Karpas-422 (cell line): ENCODE data around the gene LYSMD3. TPM values are rescaled to one million over a fixed set of nuclear protein-coding genes. Genes with fewer than 3 reads are reported as not detected.
A peak's percentile ranks its signal among the peaks of the same experiment; 100 is the strongest.
"Not testable (repeated sequence)": the region's sequence is repeated elsewhere in the genome, so short reads cannot be mapped to it uniquely, and the experiment has no call there.

Source experiments
- DNase-seq: peaks from one replicate; pipeline ENCODE4 v3.0.0-alpha.2; 2015
- H2AFZ ChIP-seq: fragments of 200-600 bp; sonication (generic); 2 replicates; pipeline ENCODE4 v1.6.1; 2014; ENCODE audit warnings: antibody characterized with exemption, low read length, mixed read lengths
- H3K27ac ChIP-seq: fragments of 200-600 bp; sonication (generic); 2 replicates; pipeline ENCODE4 v1.5.1; 2014; ENCODE audit warnings: mild to moderate bottlenecking, low read length, moderate library complexity
- H3K27me3 ChIP-seq: fragments of 200-600 bp; sonication (generic); 2 replicates; pipeline ENCODE4 v1.6.1; 2014; ENCODE audit warnings: low read length, mixed read lengths
- H3K36me3 ChIP-seq: fragments of 200-600 bp; sonication (generic); 2 replicates; pipeline ENCODE4 v1.6.1; 2014; ENCODE audit warnings: low read length, mixed read lengths; ENCODE audit not compliant: insufficient read depth
- H3K4me1 ChIP-seq: fragments of 200-600 bp; sonication (generic); 2 replicates; pipeline ENCODE4 v1.6.1; 2014; ENCODE audit warnings: mild to moderate bottlenecking, low read length, mixed read lengths
- H3K4me2 ChIP-seq: fragments of 200-600 bp; sonication (generic); 2 replicates; pipeline ENCODE4 v1.6.1; 2014; ENCODE audit warnings: low read length, low read depth, mild to moderate bottlenecking; ENCODE audit not compliant: poor library complexity, severe bottlenecking
- H3K4me3 ChIP-seq: fragments of 200-600 bp; sonication (generic); 2 replicates; pipeline ENCODE4 v1.5.1; 2014; ENCODE audit warnings: mild to moderate bottlenecking, antibody characterized with exemption, low read length, mixed read lengths
- H3K79me2 ChIP-seq: fragments of 200-600 bp; sonication (generic); 2 replicates; pipeline ENCODE4 v1.6.1; 2014; ENCODE audit warnings: mild to moderate bottlenecking, low read length, mixed read lengths
- H3K9ac ChIP-seq: fragments of 200-600 bp; sonication (generic); 2 replicates; pipeline ENCODE4 v1.6.0; 2014; ENCODE audit warnings: low read length
- H3K9me2 ChIP-seq: fragments of 200-600 bp; sonication (generic), shearing (Covaris generic); replicated peaks from 2 replicates; pipeline ENCODE4 v1.6.0; 2014; ENCODE audit warnings: mild to moderate bottlenecking, low read length, moderate library complexity; ENCODE audit not compliant: insufficient read depth
- H3K9me3 ChIP-seq: fragments of 300-700, 200-600 bp; sonication (generic); 2 replicates; pipeline ENCODE4 v1.6.1; 2014; ENCODE audit warnings: low read length, mixed read lengths
- H4K20me1 ChIP-seq: fragments of 200-600 bp; sonication (generic); 2 replicates; pipeline ENCODE4 v1.6.1; 2014; ENCODE audit warnings: mild to moderate bottlenecking, antibody characterized with exemption, low read length, low read depth; ENCODE audit not compliant: insufficient read depth
- total RNA-seq: library from RNA; depleted of rRNA; stranded (reverse); fragments of >200 nt; shearing (Covaris generic); gene quantifications from 2 replicates; pipeline ENCODE4 v1.2.3, GENCODE V29; 2014; ENCODE audit warnings: low replicate concordance; rRNA removed

The LYSMD3 gene
- total RNA-seq, result 5.2 and 18.5 TPM in 2 replicates

DNA sequence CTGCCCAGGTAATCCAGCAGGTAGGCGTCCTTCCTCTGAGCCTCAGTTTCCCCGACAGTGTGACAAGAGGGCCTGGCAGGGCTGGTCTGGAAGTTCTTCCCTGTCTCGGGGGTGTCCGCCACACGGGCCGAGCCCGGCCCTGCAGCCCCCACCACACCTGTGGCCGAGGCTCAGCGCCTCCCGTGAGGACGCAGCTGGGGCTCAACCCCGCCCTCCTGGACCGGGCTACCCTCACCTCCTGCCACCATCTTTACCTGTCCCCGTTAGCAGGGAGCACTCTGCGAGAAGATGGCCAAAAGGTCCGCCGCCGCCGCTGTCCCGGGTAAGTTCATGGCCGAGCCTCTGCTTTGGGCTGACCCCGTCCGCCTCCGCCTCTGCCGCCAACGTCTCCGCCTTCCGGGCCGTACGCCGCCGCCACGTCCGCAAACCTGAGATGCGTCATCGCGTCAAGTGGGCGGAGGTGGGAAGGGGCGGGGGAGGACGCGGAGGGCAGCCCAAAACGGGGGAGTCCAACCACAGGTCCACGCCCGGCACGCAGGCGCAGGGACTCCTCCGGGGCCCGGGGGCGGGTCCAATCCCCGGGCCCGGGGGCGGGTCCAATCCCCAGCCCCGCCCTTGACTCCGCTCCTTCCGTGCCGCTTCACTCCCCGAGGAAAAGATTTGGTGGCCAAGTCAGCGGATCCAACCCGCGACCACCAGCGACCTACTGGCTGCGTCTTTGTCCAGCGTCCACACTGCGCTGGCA, at the start of gene LYSMD3:
LYSMD3 (minus strand) TSS at position 391 of the 745 bp plus-strand sequence. CDS start 4,295 bp downstream, outside the sequence.
- peak within 1 kb of the TSS; percentile 97 for H2AFZ ChIP-seq
- H4K20me1 ChIP-seq, result no peaks in the 10 kb centered on the region
- H3K79me2 ChIP-seq, result peaks cover 41% of the 10 kb centered on the region
- H3K9me3 ChIP-seq, result no peaks in the 10 kb centered on the region
- H3K9me2 ChIP-seq, result no peaks in the 10 kb centered on the region
- peaks cover 32% of the 10 kb centered on the region for H3K4me1 ChIP-seq
- peak within 1 kb of the TSS; percentile 92 for H3K4me3 ChIP-seq
- no peaks in the 10 kb centered on the region for H3K27me3 ChIP-seq
- peak; percentile 98 for DNase-seq
- H3K27ac ChIP-seq, result peak within 1 kb of the TSS; percentile 45
- peaks cover 7% of the 10 kb centered on the region for H3K36me3 ChIP-seq
- H3K9ac ChIP-seq, result peak within 1 kb of the TSS; percentile 94
- H3K4me2 ChIP-seq, result peak within 1 kb of the TSS; percentile 95

DNA sequence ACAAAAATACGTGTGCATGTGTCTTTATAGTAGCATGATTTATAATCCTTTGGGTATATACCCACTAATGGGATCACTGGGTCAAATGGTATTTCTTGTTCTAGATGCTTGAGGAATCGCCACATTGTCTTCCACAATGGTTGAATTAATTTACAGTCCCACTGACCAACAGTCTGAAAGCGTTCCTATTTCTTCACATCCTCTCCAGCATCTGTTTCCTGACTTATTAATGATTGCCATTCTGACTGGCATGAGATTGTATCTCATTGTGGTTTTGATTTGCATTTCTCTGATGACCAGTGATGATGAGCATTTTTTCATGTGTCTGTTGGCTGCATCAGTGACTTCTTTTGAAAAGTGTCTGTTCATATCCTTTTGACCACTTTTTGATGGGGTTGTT, 47.2 kb upstream of the LYSMD3 start:
- DNase-seq, H3K9ac ChIP-seq, H3K9me2 ChIP-seq, H3K4me3 ChIP-seq, H2AFZ ChIP-seq, H3K4me1 ChIP-seq, H3K27me3 ChIP-seq, H4K20me1 ChIP-seq, H3K79me2 ChIP-seq, H3K4me2 ChIP-seq, H3K27ac ChIP-seq, H3K36me3 ChIP-seq, H3K9me3 ChIP-seq: not testable (repeated sequence)

DNA sequence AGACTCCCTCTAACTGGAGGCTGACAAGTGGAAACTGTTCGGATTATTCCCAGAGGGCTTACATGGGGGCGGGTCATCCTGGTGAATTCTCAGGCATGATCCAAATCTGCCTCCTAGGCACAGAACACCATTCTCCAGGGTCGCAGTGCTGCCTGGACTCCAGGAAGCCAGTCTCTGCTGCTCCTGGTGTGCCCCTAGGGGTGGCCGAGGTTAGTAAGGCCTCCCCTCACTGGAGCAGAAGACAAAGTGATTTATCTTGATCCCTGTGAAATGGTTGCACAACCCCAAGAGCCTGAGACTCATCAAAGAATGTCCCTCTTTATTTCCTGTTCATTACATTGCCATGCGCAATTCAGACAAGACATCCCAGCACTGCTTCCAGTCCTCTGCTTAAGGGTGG, 46.3 kb upstream of the LYSMD3 start:
- Histone ChIP-seq H3K27me3 (no peaks in the 10 kb centered on the region), H3K4me2 (no peak overlapping the region), H2AFZ (no peak overlapping the region), H3K27ac (no peak overlapping the region), H3K79me2 (no peaks in the 10 kb centered on the region), H3K9ac (no peak overlapping the region), H3K9me2 (no peaks in the 10 kb centered on the region), H3K4me1 (no peaks in the 10 kb centered on the region), H3K4me3 (no peak overlapping the region), H3K9me3 (no peaks in the 10 kb centered on the region), H4K20me1 (no peaks in the 10 kb centered on the region), H3K36me3 (no peaks in the 10 kb centered on the region)
- no peak for DNase-seq

DNA sequence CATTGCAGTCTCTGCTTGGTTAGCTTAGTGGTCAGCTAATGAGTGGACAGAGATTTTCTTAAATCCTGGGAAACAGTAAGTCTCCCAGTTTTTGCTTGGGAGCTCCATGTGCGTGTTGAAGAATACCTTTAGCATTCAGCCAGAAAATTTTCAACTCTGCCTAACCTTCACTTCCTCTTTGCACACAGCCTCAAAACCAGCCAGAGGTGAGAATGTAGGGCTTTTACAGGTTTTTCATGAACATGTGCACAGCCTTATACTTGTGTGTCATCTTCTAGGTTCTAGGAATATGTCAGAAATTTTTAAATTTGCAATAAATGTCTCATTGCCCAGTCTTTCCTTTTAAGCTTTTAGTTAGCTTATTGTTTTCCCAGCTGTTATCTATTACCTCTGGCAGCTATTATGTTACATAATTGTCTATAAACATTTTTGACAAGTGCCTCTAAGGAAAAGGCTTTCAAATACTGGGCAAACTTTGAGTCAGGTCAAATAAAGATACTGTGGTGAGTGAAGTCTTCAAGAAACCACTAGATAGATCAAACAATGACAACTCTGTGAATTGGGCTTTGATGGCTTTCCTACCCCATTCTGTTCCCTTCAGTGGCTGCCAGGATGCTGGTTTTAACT, 41.9 kb upstream of the LYSMD3 start:
- H3K4me2 ChIP-seq, result no peak overlapping the region
- H3K79me2 ChIP-seq, result no peaks in the 10 kb centered on the region
- no peak overlapping the region for H3K9ac ChIP-seq
- no peak overlapping the region for H2AFZ ChIP-seq
- H3K27ac ChIP-seq, result no peak overlapping the region
- no peaks in the 10 kb centered on the region for H3K9me3 ChIP-seq
- H3K4me3 ChIP-seq, result no peak overlapping the region
- H3K36me3 ChIP-seq, result no peaks in the 10 kb centered on the region
- no peak for DNase-seq
- no peaks in the 10 kb centered on the region for H4K20me1 ChIP-seq
- no peaks in the 10 kb centered on the region for H3K4me1 ChIP-seq
- no peaks in the 10 kb centered on the region for H3K9me2 ChIP-seq
- H3K27me3 ChIP-seq, result no peaks in the 10 kb centered on the region

DNA sequence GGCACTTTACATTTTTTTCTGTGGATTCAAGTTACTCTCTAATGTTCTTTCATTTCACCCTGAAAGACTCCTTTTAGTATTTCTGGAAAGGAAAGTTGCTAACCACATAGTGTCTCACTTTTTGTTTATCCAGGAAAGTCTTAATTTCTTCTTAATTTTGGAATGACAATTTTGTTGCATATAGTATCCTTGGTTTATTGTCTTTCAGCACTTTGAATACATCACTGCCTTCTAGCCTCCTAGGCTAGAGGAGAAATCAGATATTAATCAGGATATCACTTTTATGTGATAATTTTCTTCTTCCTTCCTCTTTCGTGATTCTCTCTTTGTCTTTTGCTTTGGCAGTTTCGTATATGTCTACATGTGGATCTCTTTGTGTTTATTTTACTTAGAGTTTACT, 40.6 kb upstream of the LYSMD3 start:
- no peaks in the 10 kb centered on the region for H3K9me2 ChIP-seq
- no peaks in the 10 kb centered on the region for H4K20me1 ChIP-seq
- no peaks in the 10 kb centered on the region for H3K79me2 ChIP-seq
- H3K4me2 ChIP-seq, result no peak overlapping the region
- H3K9ac ChIP-seq, result no peak overlapping the region
- H3K4me1 ChIP-seq, result no peaks in the 10 kb centered on the region
- no peak overlapping the region for H3K4me3 ChIP-seq
- H3K27ac ChIP-seq, result no peak overlapping the region
- no peaks in the 10 kb centered on the region for H3K27me3 ChIP-seq
- no peaks in the 10 kb centered on the region for H3K36me3 ChIP-seq
- no peak for DNase-seq
- H2AFZ ChIP-seq, result no peak overlapping the region
- H3K9me3 ChIP-seq, result no peaks in the 10 kb centered on the region

DNA sequence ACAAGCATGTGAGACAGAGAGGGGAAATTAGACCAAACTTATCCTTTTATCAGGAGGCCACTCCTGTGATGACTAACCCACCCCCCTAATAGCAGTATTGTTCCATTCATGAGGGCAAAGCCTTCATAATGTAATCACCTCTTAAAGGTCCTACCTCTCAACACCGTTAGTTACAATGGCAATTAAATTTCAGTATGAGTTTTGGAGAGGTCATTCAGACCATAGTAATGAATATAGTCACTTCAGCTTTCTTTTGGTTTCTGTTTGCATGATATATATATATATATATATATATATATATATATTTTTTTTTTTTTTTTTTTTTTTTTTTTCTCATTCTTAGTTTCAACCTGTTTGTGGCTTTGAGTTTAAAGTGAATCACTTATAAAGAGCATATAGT, 39.7 kb upstream of the LYSMD3 start:
- no peaks in the 10 kb centered on the region for H3K9me2 ChIP-seq
- no peak overlapping the region for H3K4me3 ChIP-seq
- no peaks in the 10 kb centered on the region for H3K36me3 ChIP-seq
- H3K27me3 ChIP-seq, result no peaks in the 10 kb centered on the region
- no peak for DNase-seq
- H3K4me2 ChIP-seq, result no peak overlapping the region
- H3K9me3 ChIP-seq, result no peaks in the 10 kb centered on the region
- H3K79me2 ChIP-seq, result no peaks in the 10 kb centered on the region
- H4K20me1 ChIP-seq, result no peaks in the 10 kb centered on the region
- H3K27ac ChIP-seq, result no peak overlapping the region
- no peak overlapping the region for H3K9ac ChIP-seq
- no peak overlapping the region for H2AFZ ChIP-seq
- H3K4me1 ChIP-seq, result no peaks in the 10 kb centered on the region

DNA sequence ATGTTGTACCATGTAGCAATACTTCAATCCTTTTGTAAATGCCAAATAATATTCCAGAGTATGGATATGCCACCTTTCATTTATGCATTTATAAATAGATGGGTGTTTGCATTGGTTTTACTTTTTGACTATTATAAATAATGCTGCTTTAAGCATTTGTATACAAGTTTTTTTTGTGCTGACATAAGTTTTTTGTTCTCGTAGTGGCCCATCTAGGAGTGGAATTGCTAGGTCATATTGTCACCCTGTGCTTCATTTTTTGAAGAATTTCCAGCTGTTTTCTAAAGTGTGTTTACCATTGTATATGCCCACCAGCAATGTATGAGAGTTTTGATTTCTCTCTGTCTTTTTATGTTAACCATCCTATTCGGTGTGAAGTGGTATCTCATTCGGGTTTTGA, 36.1 kb upstream of the LYSMD3 start:
- Histone ChIP-seq H3K36me3 (no peaks in the 10 kb centered on the region), H3K27ac (no peak overlapping the region), H3K4me3 (no peak overlapping the region), H3K4me2 (no peak overlapping the region), H3K9ac (no peak overlapping the region), H3K9me2 (no peaks in the 10 kb centered on the region), H3K79me2 (no peaks in the 10 kb centered on the region), H2AFZ (no peak overlapping the region), H3K27me3 (no peaks in the 10 kb centered on the region), H3K4me1 (no peaks in the 10 kb centered on the region), H3K9me3 (no peaks in the 10 kb centered on the region), H4K20me1 (no peaks in the 10 kb centered on the region)
- DNase-seq, result no peak

DNA sequence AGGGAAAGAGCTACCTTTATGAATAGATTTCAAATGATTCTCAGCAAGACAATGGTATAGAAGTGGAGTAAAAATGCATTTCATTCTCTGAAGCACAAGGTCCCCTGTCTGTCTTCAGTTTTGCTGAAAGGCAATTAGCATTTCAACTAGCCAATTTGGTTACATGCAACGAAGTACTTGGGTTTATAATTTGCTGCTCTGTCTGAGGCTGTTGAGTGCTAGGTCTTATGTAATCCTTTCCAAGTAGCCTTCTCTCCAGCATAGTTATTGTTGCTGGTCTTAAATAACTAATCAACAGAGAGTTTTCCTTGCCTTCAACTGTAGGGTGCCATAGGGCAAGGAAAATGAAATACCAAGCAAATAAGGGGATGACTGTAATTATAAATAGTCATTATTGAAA, 33.7 kb upstream of the LYSMD3 start:
- no peak overlapping the region for H3K9ac ChIP-seq
- H4K20me1 ChIP-seq, result no peaks in the 10 kb centered on the region
- no peak overlapping the region for H2AFZ ChIP-seq
- no peaks in the 10 kb centered on the region for H3K36me3 ChIP-seq
- H3K4me1 ChIP-seq, result no peaks in the 10 kb centered on the region
- no peaks in the 10 kb centered on the region for H3K79me2 ChIP-seq
- no peaks in the 10 kb centered on the region for H3K27me3 ChIP-seq
- no peak for DNase-seq
- no peaks in the 10 kb centered on the region for H3K9me3 ChIP-seq
- H3K9me2 ChIP-seq, result no peaks in the 10 kb centered on the region
- H3K27ac ChIP-seq, result no peak overlapping the region
- H3K4me3 ChIP-seq, result no peak overlapping the region
- H3K4me2 ChIP-seq, result no peak overlapping the region
